ENCODE measurements around the gene EIF3K.

- TF ChIP-seq CTCF (IDR thresholded peaks at IDR 0.05) (no peak), POLR2A (IDR thresholded peaks at IDR 0.05) (no peak)
These were observed 19.3 kb upstream of the EIF3K start for GRCh38 chr19:38599722-38600121.
